OCI-M2 (cell line): Measurements from ENCODE around the gene DHRS11.

Experiments
- DNase-seq: peaks from one replicate; lab custom pipeline; 2025; ENCODE audit not compliant: unreplicated experiment; lab: John Stamatoyannopoulos, UW

DHRS11 gene, protein sequence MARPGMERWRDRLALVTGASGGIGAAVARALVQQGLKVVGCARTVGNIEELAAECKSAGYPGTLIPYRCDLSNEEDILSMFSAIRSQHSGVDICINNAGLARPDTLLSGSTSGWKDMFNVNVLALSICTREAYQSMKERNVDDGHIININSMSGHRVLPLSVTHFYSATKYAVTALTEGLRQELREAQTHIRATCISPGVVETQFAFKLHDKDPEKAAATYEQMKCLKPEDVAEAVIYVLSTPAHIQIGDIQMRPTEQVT

DNA sequence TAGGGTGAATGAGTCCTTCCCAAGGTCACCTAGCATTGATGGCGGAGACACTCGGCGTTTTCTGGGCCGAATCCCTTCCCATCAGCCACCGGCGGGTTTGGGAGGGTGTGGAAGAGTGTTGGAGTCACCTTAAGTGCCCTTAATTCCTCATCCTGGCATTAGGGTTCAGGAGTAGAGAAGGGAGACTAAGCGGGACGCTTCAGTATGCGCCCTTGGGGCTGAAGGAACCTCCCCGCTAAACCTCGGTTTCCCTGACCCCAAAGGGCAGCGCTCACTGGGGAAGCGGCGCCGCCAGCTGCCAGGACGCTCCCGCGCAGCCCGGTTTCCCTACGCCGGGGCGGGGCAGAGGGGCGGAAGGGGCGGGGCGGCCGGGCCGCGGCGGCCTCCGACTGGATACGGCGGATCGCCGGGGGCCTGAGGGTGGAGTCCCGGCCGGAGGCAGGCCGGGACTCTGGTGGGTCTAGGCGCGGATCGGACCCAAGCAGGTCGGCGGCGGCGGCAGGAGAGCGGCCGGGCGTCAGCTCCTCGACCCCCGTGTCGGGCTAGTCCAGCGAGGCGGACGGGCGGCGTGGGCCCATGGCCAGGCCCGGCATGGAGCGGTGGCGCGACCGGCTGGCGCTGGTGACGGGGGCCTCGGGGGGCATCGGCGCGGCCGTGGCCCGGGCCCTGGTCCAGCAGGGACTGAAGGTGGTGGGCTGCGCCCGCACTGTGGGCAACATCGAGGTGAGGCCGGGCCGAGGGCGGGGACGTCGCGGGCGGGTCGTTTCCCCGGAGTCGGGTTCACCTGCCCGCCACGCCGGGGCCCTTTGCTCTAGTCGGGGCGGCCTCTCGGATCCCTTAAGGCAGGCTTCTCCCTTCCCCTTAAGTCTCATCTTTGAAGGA, at the start of gene DHRS11:
DHRS11 (plus strand) TSS at position 446 of the 882 bp plus-strand sequence; CDS start at position 577, 131 bp downstream.
- no peak for DNase-seq

DNA sequence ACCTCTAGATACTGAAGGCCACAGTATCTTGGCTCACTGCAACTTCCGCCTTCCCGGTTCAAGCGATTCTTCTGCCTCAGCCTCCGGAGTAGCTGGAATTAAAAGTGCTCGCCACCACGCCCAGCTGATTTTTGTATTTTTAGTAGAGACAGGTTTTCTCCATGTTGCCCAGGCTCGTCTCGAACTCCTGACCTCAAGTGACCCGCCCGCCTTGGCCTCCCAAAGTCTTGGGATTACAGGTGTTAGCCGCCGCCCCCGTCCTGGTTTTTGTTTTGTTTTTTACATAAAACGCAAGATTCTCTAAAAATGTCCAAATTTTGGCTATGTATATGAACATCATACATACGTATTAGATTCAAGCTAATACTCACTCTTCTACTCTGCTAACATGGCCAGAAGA, 48.9 kb upstream of the DHRS11 start:
- DNase-seq = no peak

DNA sequence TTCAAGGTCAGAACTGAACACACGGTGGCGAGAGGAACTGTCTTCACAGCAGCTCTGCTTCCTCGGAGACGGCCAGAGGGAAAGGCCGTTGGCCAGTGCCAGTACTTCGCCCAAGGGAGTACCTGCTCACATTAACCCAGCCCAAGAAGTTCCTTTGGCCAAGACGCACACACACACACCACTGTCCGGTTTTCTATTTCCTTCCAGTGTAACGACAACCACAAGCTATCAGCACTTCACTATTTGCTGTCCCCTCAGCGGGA, 47.7 kb upstream of the DHRS11 start:
- DNase-seq = no peak

DNA sequence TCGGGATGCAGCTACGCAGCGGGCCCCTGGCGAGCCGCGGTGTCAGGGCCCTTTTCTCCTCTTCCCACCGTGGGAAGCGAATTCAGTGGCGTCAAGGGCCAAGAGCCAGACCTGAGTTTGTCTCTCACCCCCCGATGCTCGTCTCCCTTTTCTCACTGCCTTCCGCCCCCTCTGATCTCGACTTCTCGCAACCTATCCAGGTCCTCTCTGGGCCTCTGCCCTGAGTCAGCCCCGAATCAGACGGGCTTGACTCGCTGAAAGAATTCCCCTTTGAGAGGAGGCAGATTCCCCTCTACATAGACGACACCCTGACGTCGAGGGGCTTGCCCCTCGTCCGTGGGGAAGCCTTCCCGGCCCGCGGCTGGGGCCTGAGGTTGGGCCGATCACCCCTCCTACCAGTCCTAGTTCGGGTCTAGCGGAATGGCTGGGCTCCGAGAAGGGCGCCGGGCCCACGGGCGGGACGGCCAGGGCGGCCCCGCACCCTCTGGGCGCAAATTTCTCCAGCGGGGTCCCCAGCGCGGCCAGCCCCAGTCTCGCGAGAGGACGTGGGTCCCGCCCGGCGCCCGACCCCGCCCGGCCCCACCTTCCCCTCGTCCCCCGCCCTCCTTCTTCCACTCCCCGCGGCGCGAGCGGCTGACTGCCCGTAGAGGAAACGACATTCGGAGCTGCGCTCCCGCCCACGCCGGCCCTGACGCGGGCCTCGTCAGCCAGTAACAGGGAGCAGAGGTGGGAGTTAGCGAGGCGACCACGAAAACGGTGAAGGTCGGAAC, 47.2 kb upstream of the DHRS11 start, which contains the start of gene GGNBP2:
GGNBP2 (plus strand) TSS at position 613 of the 770 bp plus-strand sequence. CDS start 806 bp downstream, outside the sequence.
- DNase-seq = no peak

DNA sequence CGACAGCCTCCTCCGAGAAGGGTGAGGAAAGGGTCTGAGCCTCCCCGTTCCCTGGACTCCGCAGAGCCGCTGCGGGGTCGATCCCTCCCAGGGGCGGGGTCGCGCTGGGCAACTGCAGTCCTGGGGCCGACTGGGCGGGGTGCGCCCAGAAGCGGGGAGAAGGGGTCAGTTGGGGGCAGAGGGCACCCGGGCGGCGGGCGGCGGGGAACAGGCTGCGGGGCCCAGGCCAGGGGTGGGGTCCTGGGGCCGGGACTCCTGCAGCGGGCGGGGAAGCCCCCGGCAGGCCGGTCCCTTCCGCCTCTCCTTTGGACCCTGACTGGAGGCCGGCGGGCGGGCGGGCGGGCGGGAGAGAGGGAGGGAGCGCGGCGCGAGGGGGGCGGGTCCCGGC, 46.6 kb upstream of the DHRS11 start:
- no peak for DNase-seq

DNA sequence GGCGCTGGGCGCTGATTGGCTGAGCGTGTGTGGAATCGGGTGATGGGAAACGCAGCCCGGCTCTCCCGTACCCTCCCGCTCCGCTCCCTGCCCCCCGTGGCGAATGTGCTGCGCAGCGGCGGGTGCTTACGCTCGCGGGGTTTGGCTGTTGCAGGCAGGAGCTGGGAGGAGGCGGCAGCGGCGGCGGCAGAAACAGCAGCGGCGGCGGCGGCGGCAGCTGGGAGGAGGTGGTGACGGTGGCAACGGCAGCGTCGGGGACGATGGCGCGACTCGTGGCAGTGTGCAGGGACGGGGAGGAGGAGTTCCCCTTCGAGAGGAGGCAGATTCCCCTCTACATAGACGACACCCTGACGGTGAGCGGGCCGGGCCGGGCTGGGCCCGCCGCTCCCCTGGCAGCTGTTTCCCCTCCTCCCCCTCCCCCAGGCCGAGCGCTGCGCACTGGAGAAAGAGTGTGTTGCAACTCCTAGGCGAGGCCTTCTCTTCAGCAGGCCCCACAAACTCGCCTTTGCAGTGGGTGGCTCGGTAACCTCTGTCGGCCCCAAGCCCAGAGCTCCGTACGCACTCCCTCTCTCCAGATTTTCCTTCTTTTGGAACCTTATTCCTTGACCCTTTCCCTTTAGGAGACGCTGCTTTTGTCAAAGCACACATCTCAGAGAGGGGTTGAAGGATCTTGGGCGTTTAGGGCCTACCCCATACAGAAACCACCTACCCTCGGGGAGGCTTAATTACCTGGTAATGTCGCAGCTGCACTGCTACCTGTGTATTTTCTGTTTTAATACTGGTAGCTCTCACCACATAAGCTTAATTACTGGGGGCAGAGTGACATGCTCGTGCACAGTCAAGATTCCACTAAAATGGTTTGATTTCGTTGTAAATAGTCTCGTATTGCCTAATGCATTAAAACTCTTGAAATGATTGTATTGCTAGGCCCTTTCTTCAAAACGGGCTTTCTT, 45.9 kb upstream of the DHRS11 start:
- DNase-seq = no peak

DNA sequence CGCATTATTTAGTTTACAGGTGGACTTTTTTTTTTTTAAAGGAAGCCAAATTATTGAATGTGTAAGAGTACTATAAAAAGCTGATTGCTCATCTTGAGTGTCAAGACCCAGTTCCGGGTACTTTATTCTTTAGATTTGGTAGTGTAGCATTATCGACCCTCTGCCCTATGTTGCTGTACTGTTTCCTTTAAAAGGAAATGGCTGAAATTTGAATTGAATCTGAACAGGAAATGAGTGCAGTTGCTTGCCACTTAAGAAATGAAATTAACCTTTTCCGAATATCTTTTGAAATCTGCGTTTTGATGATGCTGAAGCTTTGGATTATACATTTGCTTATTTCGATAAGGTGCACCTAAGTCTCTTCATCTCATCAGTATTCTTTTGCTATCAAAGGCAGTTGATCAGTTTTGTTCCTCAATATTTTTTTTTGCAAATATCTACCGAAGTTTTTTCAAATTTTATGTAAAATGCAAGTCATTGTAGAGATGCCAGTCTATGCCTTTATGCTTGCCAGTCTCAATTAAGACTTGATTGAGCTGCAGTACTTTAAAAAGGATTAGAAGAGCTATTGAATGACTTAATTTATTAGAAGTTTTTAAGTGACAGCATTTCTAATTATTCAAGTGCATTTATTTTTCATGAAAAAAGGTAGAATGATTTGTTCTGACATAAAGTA, 45.1 kb upstream of the DHRS11 start:
- no peak for DNase-seq

DNA sequence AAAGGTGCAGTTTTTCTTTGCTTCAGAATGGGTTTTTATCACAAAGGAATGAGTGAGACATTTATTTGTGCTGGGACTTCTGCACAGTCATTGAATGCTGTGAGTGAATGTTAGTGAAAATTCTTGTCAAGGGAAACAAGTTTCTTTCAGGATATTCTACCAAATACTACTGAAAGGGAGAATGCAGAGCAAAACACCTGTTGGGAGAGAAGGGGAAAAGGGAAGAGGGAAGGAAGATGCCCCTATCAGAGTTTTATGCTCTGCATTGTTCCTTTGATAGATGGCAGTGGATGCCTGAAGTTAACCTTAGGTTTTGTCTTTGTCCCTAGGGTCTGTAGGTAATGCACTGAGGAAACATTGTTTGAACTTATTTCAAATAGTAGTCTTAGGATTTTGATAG, 43.9 kb upstream of the DHRS11 start:
- DNase-seq = no peak

DNA sequence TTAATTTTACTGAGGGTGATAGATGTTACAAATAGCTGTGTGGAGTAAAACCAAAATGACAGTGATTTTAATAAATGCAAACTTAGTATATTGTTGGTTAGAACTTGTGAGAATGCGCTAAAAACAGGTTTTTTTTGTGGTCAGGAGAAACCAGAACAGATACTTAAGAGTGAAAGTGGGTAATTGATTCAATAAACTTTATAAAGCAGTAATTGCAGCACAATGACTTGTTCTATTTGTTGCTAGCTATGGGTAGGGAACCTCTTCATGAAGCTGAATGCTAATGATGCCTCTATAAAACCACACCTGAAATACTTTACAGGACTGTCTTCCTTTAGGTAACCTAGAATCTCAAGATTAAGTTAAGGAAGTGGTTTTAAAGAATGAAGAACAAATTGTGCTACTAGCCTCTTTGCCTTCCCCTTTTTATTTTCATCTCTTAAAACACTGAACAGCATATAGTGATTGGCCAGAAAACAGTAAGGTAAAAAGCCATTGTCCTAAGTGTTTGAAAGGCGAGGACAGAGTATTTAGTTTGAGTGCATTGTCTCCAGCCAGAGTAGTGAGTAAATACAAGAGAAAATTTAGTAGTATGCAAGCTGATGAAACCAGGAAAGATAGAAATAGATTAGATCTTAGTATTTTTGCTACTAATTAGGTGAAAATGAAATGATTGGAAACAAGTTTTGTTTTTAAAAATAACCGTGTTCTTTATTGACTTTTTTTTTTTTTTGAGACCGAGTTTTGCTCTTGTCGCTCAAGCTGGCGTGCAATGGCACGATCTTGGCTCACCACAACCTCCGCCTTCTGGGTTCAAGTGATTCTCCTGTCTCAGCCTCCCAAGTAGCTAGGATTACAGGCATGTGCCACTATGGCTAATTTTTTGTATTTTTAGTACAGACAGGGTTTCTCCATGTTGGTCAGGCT, 40.9 kb upstream of the DHRS11 start:
- DNase-seq = no peak

DNA sequence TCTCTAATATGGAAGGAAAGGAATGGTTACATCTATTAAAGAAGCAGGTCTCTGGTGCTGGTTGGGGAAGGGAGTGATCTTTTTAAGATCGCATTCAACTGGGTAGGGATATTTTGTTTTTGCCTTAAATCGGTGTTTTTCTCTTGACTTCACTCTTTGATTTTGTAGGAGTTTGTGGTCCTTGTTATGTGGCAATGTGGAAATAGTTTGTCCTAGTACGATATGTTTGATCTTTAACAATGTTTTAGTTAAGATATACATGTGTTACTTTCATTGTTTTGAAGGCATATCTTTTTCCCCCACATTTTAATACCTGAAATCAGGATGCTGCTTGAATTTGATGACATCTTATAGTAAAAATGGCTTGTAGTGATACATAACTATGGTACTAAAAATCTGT, 38.2 kb upstream of the DHRS11 start:
- no peak for DNase-seq

DNA sequence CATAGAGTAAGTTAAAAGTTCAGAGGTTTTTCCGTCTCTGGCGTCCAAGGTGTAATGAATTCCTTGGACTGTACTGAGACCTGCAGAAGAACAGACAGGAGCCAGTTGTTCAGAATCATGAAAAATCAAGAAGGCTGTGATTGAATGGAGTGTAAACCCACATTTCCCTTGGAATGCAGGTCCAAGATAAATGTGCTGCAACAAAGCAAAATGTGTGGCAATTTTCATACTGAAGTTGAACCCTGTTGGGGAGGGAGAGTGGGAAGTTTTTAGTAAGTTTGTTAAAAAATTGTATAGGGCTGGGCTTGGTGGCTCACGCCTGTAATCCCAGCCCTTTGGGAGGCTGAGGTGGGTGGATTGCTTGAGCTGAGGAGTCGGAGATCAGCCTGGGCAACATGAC, 25.6 kb upstream of the DHRS11 start:
- no peak for DNase-seq

DNA sequence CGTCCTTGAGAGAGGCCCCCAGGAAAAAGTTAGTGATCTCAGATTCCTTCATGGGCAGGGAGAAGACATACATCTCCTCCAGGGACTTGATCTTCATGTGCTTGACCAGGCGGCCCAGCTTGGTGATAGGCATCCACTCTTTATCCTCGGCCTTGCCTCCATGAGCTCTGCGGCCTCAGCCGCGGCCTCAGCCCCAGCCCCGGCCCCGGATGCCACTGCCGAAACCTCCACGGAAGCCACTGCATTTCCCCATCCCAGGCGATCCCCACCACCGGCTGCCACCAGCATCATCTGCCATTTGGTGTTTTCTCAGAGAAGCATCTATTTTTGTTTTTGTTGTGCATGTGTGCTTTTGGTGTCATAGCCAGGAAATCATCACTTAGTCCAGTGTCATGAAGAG, 16.7 kb upstream of the DHRS11 start:
- DNase-seq = no peak

DNA sequence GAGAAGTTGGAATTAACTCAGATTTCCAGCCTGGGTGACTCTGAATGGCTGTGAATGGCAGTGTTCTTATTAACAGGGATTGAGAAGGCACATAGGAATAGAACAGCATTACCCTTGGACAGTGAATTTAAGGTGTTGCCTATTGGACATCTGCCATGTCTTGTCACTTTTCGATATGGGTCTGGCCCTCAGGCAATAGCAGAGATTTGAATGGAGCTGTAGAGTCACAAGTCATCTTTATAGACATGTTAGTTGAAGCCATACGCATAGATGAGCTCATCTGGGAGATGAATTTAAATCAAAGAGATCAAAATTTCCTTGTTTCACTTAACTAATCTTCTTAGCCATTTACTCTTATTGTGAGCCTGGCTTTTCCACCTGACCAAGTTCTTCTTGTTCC, 14.9 kb upstream of the DHRS11 start:
- no peak for DNase-seq

DNA sequence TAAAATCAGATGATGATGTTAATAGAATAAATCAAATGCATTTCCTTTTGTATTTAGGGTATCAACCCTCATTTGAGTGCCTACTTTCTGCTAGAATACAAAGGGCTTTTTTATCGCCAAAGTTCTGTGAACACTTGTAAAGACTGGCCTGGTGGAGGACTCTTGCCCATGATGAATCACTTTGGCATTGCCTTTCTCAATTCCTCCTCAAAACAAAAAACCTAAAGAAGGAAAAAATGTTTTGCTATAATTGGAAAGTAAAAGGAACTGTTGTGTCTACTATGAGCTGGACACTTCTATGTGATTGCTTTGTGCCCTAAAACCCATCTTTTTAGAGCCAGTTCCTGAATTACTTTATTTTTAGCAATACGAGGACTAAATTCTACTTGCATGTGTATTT, 13.0 kb upstream of the DHRS11 start:
- DNase-seq = no peak

DNA sequence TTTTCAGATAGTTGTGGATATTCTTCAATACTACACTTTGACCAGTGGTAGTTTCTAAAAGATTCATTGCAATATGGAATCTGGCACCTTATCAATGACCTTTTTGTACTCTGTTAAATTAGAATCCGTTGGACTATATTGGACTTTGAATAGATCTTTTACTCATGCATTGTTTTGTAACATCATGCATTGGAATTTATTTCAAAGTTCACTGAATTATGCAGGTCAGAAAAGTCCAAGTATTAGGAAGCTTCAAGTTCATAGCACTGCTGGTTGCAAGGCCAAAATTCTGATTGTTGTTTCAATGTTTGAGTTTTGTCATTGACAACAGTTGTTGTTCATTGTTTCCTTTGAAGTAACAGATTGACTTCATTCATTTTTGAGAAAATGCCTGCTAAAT, 7.9 kb upstream of the DHRS11 start:
- no peak for DNase-seq

DNA sequence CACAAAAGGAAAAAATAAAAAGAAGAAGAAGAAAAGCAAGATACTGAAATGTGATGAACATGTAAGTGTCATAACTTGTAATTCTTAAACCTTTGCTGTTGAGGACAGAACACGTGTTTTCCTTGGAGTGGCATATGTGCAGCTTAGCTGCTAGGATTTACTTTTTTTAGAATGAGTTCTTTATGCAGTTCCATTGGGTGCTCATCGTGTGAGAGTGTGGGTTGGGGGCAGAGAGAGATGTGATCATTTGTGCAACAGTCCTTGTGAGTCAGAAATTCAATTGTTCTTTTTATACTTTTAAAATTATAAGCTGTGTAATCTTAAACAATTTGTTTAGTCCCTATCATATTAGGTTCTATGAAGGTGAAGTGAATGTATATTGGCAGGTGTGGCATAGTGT, 5.5 kb upstream of the DHRS11 start:
- no peak for DNase-seq

DNA sequence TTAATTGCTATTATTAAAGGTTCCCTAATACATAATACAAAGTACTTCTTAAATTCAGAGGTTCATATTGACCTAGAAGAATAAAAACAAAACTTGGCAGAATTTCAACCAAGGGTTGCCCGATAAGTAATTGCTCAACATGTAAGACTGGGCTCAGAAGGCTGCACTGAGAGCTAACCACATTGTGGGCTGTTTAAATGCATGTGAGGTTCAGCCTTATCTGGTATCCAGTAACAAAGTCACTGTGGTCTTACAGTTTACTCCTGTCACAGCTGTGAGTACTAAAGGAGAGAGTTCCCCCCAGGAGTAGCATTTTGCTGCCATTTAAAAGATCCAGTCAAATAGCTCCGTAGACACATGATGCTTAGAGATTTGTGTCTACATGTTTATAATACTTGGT, 1.6 kb upstream of the DHRS11 start:
- peak; percentile 16 for DNase-seq

DNA sequence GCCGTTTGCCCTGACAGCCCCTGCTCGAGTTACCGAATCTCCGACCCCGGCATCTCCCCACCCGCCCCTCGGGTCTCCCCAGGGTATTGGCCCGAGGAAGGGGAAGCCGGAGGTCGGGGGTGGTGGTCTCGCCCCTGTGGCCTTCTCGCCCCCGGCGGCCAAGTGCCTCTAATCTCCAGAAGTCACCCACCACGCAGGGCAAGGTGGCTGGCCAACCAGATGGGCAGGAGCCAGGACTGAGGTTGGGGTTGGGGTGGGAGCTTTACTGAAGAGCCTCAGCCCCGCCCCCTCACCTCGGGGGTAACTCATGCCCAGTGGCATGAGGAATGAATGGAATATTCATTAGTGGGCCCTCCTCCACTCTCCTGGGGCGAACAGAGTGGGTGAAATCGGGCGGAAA, 637 bp downstream of the DHRS11 start:
- no peak for DNase-seq

DNA sequence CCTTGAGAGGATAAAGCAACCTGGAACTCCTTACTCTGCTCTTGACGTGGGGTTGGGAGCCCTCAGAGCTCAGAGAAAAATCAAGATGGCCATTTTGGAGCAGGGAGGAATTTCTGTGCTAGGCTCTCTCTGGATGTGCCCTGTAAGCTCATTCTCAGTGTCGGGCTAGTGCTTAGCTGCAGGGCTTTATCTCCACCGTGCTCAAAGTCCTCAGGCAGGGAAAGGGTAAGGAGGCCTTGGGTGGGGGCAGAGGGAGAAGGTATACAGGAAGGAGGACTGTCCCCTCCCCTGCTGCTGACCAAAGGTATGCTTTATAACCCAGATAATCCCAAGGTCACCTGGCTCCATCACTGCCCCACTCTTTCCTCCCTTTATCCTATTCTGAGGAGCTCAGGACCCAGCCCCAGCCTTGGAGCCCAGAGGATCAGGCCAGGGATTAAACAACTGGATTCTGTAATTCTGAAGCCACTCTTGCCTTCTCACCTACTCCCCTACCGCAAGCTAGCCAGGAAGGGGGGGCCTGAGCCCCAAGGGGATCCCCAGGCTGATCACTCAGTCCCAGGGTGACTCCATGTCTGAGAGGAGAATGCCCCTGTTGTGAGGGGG, 1.1 kb downstream of the DHRS11 start:
- no peak for DNase-seq
